ENCODE data around the gene GALNT17. TPM values are rescaled to one million over a fixed set of nuclear protein-coding genes. Genes with fewer than 3 reads are reported as not detected.
"Not testable (repeated sequence)": the region's sequence is repeated elsewhere in the genome, so short reads cannot be mapped to it uniquely, and the experiment has no call there.

The GALNT17 gene
- total RNA-seq, 2 donors from 2014 or later, result not detected

DNA sequence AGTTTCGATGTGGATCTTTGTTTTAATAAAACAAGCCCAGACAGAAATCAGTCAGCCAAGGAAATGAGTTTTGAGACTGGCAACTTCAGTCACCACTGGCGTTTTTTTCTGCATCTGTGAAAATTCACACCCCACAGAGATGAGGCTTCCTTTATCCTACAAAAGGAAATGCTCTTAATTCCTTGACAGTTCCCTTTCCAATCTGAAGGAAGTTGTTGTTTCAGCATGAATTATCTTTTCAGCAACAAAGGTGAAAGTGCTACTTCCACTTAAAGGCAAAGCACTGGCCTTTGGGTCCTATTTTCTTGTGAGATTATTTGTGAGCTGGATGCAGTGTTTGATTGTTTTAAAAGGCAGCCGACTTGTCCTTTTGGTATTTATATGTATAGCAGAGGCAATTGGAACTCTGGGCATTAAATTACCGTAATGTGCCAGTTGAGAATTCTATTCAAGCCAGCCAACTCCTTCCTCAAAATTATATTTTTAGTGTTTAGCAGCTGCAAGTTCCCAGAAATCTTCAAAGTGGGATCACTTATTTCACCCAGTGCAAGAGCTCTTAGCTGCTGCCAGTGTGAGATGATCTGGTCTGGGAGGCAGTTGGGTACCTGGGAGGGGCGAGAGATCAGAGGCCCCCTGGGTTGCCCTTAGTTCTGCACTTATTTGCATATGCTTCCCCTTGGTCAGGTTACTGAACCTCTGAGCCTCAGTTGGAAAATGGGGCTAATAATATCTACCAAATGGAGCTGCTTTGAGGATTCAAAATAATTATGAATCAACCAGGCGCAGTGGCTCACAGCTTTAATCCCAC lies 427.1 kb downstream of the GALNT17 start:
- Mint-ChIP-seq H3K36me3 (ENCODE audit: low read depth) (no peaks in the 10 kb centered on the region), H3K27me3 (no peaks in the 10 kb centered on the region), H3K4me1 (no peaks in the 10 kb centered on the region), H3K27ac (no peak overlapping the region), H3K4me3 (no peak overlapping the region)
- DNase-seq (no peak), ATAC-seq (no peak)
- no peaks in the 10 kb centered on the region for H3K9me3 ChIP-seq (ENCODE audit: control insufficient read depth, low read length, poor library complexity, severe bottlenecking)

DNA sequence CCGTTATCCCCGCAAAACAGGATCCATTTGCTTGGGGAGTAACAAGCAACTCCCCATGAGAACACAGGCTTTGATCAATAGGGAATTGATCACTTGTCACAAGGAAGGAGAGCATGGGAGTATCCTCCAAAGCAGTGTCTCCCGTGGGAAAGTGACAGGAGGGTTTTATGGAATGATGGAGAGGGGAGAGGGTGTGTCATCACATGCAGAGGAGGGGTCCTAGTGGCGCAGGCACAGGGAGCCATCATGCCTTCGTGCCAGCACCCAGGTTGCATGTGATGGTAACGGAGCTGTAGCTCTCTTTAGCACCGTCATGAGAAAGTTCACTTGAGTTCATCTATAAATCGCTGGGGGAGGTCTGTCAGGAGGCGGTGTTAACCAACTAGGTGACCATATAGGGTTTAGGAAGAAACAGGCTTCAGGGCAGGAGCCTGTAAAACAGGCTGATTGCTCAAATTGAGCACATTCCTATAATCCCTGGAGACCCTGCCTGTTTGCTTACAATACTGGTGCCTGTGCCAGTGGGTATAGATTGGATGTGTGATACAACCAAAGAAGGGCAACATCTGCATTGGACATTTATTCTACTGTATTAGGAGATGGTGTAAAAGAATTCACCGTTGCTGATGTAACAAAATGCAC lies 428.5 kb downstream of the GALNT17 start:
- DNase-seq, result no peak
- no peaks in the 10 kb centered on the region for H3K4me1 Mint-ChIP-seq
- no peak overlapping the region for H3K4me3 Mint-ChIP-seq
- H3K27ac Mint-ChIP-seq, result no peak overlapping the region
- no peaks in the 10 kb centered on the region for H3K36me3 Mint-ChIP-seq (ENCODE audit: low read depth)
- no peaks in the 10 kb centered on the region for H3K9me3 ChIP-seq (ENCODE audit: control insufficient read depth, low read length, poor library complexity, severe bottlenecking)
- H3K27me3 Mint-ChIP-seq, result no peaks in the 10 kb centered on the region
- no peak for ATAC-seq

DNA sequence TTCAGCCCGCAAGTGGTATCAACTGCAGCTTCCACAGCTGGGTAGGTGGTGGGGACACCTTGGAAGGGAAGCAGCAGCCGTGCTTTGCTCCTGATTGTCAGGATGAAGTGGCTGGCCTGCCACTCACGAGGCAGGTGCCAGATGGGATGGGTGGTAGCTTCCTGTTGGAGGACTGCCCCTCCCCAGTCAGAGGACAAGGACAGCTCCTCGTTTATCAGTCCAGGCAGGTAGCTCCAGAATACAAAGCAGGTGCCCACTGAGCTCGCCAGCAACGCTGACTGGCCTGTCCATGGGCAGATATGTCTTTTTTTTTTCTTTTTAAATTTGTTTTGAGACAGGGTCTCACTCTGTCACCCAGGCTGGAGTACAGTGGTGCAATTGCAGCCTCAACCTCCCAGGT lies 431.3 kb downstream of the GALNT17 start:
- DNase-seq (no peak), ATAC-seq (no peak)
- no peaks in the 10 kb centered on the region for H3K27me3 Mint-ChIP-seq
- H3K4me3 Mint-ChIP-seq, result no peak overlapping the region
- no peaks in the 10 kb centered on the region for H3K4me1 Mint-ChIP-seq
- H3K9me3 ChIP-seq (ENCODE audit: control insufficient read depth, low read length, poor library complexity, severe bottlenecking), result no peaks in the 10 kb centered on the region
- H3K36me3 Mint-ChIP-seq (ENCODE audit: low read depth), result no peaks in the 10 kb centered on the region
- H3K27ac Mint-ChIP-seq, result no peak overlapping the region

DNA sequence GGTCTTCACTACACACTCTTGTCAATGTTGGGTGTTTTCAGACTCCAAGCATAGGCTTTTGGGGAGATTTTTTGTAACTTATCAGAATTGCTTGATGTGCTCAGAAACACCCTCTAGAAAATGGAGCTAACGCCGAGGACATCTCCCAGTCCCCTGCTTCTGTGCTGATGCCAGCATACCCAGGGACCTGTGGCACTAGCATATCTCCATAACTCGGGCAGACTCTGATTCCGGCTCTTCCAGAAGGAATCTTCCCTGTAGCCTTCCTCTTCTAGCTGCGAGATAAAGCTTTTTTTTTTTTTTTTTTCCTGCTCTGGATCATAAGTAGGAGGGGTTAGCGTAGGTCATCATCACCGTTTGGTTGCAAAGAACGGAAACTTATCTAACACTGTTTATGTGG lies 434.4 kb downstream of the GALNT17 start:
- Mint-ChIP-seq H3K27ac (no peak overlapping the region), H3K4me3 (no peak overlapping the region), H3K4me1 (no peaks in the 10 kb centered on the region), H3K27me3 (no peaks in the 10 kb centered on the region), H3K36me3 (ENCODE audit: low read depth) (no peaks in the 10 kb centered on the region)
- no peak for DNase-seq
- H3K9me3 ChIP-seq (ENCODE audit: control insufficient read depth, low read length, poor library complexity, severe bottlenecking), result no peaks in the 10 kb centered on the region
- no peak for ATAC-seq

GRCh38 chr7:71566991-71567390 lies 435.0 kb downstream of the GALNT17 start:
- Mint-ChIP-seq H3K36me3 (ENCODE audit: low read depth) (no peaks in the 10 kb centered on the region), H3K4me1 (no peaks in the 10 kb centered on the region), H3K27ac (no peak overlapping the region), H3K27me3 (no peaks in the 10 kb centered on the region), H3K4me3 (no peak overlapping the region)
- DNase-seq, result no peak
- no peaks in the 10 kb centered on the region for H3K9me3 ChIP-seq (ENCODE audit: control insufficient read depth, low read length, poor library complexity, severe bottlenecking)
- ATAC-seq, result no peak

DNA sequence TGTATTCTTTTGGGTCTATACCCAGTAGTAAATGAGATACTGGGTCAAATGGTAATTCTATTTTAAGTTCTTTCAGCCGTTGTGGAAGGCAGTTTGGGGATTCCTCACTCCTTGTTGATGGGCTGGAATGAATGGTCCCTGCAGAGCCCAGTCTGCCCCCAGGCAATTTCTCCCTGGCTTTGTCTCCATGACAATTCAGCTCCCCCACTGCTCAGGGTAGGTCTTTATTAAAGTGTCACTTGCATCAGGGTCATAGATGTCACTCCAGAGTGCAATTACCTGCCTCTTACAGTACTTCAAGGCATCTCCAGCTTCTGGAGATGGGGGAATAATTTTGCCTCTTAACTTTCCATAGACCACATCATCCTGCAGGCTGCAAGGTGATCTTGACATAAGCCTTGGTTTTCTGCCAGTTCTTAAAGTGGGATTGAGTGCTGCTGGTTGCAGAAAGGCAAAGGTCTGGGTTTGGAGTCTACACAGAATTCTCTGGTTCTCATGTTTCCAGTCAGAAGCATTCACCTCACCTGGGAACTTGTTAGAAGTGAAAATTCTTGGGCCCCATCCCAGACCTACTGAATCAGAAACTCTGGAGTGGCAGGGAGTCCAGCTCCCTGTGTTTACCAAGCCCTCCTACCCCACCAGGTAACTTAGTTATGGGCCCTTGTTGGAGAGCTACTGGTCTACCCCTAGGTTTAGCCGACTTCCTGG lies 442.4 kb downstream of the GALNT17 start:
- DNase-seq (no peak), ATAC-seq (no peak)
- no peak overlapping the region for H3K4me3 Mint-ChIP-seq
- H3K36me3 Mint-ChIP-seq (ENCODE audit: low read depth), result no peaks in the 10 kb centered on the region
- H3K4me1 Mint-ChIP-seq, result no peaks in the 10 kb centered on the region
- no peaks in the 10 kb centered on the region for H3K27me3 Mint-ChIP-seq
- H3K9me3 ChIP-seq (ENCODE audit: control insufficient read depth, low read length, poor library complexity, severe bottlenecking), result no peaks in the 10 kb centered on the region
- H3K27ac Mint-ChIP-seq, result no peak overlapping the region

GRCh38 chr7:71580027-71580426 lies 448.1 kb downstream of the GALNT17 start:
- ATAC-seq, result no peak
- Mint-ChIP-seq H3K27me3 (no peaks in the 10 kb centered on the region), H3K36me3 (ENCODE audit: low read depth) (no peaks in the 10 kb centered on the region), H3K4me1 (no peaks in the 10 kb centered on the region), H3K27ac (no peak overlapping the region), H3K4me3 (no peak overlapping the region)
- H3K9me3 ChIP-seq (ENCODE audit: control insufficient read depth, low read length, poor library complexity, severe bottlenecking), result no peaks in the 10 kb centered on the region
- no peak for DNase-seq

GRCh38 chr7:71584256-71584655 lies 452.3 kb downstream of the GALNT17 start:
- H3K9me3 ChIP-seq (ENCODE audit: control insufficient read depth, low read length, poor library complexity, severe bottlenecking), result no peaks in the 10 kb centered on the region
- no peak overlapping the region for H3K27ac Mint-ChIP-seq
- no peaks in the 10 kb centered on the region for H3K27me3 Mint-ChIP-seq
- no peaks in the 10 kb centered on the region for H3K4me1 Mint-ChIP-seq
- no peak overlapping the region for H3K4me3 Mint-ChIP-seq
- no peak for ATAC-seq
- DNase-seq, result no peak
- no peaks in the 10 kb centered on the region for H3K36me3 Mint-ChIP-seq (ENCODE audit: low read depth)

DNA sequence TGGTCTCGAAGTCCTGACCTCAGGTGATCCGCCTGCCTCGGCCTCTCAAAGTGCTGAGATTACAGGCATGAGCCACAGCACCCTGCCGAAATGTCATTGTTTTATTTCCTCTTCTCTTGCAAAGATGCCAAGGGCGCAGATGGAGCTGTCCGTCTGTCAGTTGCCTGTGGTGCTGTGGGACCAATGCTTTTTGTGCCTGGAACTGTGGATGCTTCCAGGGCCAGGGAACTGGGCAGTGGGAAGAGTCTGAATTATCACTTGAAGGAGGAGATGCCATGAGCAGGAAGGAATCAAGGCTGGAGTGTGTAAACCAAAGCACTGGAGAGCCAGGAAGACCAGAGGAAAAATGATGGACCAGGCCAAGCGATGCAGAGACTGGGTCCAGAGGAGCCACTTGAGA lies 459.9 kb downstream of the GALNT17 start:
- H3K4me3 Mint-ChIP-seq, result no peak overlapping the region

DNA sequence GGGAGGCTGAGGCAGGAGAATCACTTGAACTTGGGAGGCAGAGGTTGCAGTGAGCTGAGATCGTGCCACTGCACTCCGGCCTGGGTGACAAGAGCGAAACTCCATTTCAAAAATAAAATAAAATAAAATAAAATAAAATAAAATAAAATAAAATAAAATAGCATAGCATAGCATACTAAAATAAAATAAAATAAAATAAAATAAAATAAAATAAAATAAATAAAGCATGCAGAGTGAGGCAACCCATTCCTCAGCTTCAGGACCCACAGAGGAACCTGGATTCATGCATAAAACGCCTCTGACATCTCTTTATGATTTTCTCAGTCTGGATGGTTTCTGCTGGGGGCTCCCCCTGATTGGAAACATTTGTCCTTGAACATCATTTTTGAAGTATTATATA lies 460.4 kb downstream of the GALNT17 start:
- not testable (repeated sequence) for H3K27me3 Mint-ChIP-seq; H3K4me1 Mint-ChIP-seq; DNase-seq; ATAC-seq; H3K27ac Mint-ChIP-seq; H3K9me3 ChIP-seq (ENCODE audit: control insufficient read depth, low read length, poor library complexity, severe bottlenecking); H3K4me3 Mint-ChIP-seq; H3K36me3 Mint-ChIP-seq (ENCODE audit: low read depth)

More for the DNA sequence above, 459.9 kb downstream of the GALNT17 start:
- no peak overlapping the region for H3K27ac Mint-ChIP-seq
- no peaks in the 10 kb centered on the region for H3K4me1 Mint-ChIP-seq
- DNase-seq (no peak), ATAC-seq (no peak)
- H3K36me3 Mint-ChIP-seq (ENCODE audit: low read depth), result no peaks in the 10 kb centered on the region
- no peaks in the 10 kb centered on the region for H3K9me3 ChIP-seq (ENCODE audit: control insufficient read depth, low read length, poor library complexity, severe bottlenecking)
- H3K27me3 Mint-ChIP-seq, result no peaks in the 10 kb centered on the region

DNA sequence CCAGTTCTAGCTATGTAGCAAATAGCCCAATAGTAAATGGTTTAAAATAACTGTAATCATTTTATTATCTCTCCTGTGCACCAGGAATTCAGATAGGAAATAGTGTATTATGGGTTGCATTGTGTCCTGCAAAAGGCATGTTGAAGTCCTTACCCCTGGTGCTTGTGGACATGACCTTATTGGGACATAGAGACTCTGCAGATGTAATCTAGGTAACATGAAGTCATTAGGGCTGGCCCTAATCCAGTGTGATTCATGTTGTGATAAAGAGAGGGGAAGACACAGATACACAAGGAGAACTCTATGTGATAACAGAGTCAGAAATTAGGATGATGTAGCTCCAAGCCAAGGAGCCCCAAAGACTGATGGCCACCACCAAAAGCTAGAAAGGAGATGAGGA lies 462.8 kb downstream of the GALNT17 start:
- H3K27ac Mint-ChIP-seq, result no peak overlapping the region

GRCh38 chr7:71595176-71595575 lies 463.2 kb downstream of the GALNT17 start:
- Mint-ChIP-seq H3K36me3 (ENCODE audit: low read depth) (no peaks in the 10 kb centered on the region), H3K4me3 (no peak overlapping the region), H3K4me1 (no peaks in the 10 kb centered on the region)

More for the DNA sequence above, 462.8 kb downstream of the GALNT17 start:
- no peaks in the 10 kb centered on the region for H3K9me3 ChIP-seq (ENCODE audit: control insufficient read depth, low read length, poor library complexity, severe bottlenecking)
- H3K36me3 Mint-ChIP-seq (ENCODE audit: low read depth), result no peaks in the 10 kb centered on the region
- H3K27me3 Mint-ChIP-seq, result no peaks in the 10 kb centered on the region
- DNase-seq (no peak), ATAC-seq (no peak)
- no peak overlapping the region for H3K4me3 Mint-ChIP-seq
- H3K4me1 Mint-ChIP-seq, result no peaks in the 10 kb centered on the region

GRCh38 chr7:71598553-71598952 lies 466.6 kb downstream of the GALNT17 start:
- no peak for DNase-seq
- H3K27me3 Mint-ChIP-seq, result no peaks in the 10 kb centered on the region
- no peak overlapping the region for H3K4me3 Mint-ChIP-seq
- H3K27ac Mint-ChIP-seq, result no peak overlapping the region
- H3K36me3 Mint-ChIP-seq (ENCODE audit: low read depth), result no peaks in the 10 kb centered on the region
- no peaks in the 10 kb centered on the region for H3K9me3 ChIP-seq (ENCODE audit: control insufficient read depth, low read length, poor library complexity, severe bottlenecking)
- no peak for ATAC-seq
- H3K4me1 Mint-ChIP-seq, result no peaks in the 10 kb centered on the region

More at GRCh38 chr7:71595176-71595575, 463.2 kb downstream of the GALNT17 start:
- H3K9me3 ChIP-seq (ENCODE audit: control insufficient read depth, low read length, poor library complexity, severe bottlenecking), result no peaks in the 10 kb centered on the region
- no peak for ATAC-seq
- H3K27me3 Mint-ChIP-seq, result no peaks in the 10 kb centered on the region
- H3K27ac Mint-ChIP-seq, result no peak overlapping the region
- no peak for DNase-seq
